GM19397 (cell line): Measurements from ENCODE around the gene ZNF117.
"Not testable (repeated sequence)": the region's sequence is repeated elsewhere in the genome, so short reads cannot be mapped to it uniquely, and the experiment has no call there.

ENCODE experiments used
- ATAC-seq: cut with Tn5 transposase; IDR thresholded peaks from one replicate; pipeline ENCODE4 v1.9.1; 2021; ENCODE audit warnings: mild to moderate bottlenecking, moderate library complexity; ENCODE audit not compliant: unreplicated experiment

Gene ZNF117

DNA sequence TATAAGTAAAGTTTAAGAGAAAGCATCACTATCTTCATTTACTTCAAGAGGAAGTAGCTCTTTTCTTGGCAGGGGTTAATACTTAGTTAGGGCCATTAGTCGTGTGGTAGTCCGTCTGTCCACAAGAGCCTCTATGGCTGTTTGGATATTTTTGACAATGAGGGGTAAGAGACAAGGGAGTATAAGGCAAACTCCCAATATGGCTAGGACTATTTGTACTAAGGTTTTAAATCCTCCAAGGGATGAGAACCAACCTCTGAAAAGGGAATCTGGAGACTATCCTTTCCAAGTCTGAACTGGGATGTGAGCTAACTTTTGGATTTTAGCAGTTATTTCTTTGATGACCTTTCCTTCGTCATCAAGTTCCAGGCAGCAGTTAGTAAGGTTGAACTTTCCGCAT is at the start of gene ZNF117:
Gene ZNF117 (minus strand): TSS at position 101 of the 400 bp plus-strand sequence.
- no peak for ATAC-seq

DNA sequence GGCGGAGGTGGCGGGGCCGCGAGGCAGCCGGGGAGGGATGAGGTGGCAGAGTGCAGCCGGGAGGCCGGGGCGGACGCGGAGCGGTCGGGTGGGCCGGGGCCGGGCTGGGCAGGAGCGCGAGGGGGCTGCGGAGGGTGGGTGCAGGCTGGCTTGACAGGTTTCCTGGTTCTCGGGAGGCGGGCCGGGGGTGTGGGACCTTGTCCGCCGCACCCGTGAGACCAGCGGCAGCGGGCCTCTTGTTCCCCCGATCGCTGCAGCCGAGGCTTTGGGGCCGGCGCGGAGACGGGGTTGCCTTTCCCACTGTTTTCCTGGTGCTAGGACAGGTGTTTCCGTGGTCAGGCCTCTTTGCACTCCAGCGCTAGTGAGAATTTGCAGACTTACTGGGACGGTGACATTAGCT is 47.9 kb upstream of the ZNF117 start:
- peak; percentile 23 for ATAC-seq

DNA sequence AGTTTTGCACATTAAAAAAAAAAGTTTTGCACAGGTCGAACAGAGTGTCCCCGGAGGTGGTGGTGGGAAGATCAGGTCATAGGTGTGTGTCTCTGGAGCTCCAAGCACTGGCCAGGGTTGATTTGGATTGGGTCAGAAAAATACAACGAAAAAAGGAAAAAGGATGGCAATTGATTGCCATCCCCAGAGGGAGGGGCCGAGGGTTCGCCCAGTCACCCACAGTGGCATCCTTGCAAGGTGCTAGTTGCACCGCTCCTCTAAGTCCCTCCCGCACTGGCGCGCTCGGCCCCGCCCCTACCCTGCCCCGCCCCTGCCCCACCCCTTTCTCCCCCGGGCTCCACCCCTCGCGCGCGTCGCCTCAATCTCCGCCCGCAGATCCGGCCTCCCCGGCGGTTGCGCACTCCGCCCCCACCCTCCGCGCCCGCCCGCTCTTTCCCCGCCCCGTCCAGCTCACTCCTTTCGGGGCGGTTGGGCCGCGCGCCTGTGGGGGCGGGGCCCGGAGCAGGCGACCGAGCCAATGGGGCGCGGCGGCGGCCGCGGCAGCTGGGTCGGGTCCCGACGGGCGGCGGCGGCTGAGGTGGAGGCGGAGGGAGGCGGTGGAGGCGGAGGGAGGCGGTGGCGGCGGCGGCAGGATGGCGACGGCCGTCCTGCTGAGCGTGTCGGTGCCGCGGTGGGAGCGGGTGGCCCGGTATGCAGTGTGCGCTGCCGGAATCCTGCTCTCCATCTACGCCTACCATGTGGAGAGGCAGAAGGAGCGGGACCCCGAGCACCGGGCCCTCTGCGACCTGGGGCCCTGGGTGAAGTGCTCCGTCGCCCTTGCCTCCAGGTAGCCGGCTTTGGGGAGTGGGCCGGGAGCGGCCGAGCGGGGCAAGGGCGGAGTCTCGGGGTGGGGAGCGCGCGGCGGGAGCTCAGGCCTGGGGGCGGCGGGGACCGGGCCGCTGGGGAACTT is 47.2 kb upstream of the ZNF117 start:
- ATAC-seq, result peak; percentile 87

DNA sequence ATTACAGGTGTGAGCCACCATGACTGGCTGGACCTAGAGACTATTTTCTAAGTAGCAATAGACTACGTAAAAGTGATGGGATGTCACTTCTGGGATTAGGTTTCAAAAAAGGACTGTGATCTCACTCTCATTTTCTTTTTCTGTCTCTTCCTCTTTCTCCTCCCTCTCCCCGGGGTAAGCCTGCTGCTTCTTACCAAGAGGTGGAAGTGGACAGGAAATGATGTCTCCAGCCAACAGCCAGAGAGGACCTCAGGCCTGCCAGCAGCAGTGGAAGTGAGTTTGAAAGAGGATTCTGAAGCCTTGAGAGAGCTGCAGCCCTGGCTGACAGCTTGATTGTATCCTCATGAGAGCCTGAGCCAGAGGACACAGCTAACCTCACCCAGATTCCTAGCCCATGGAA is 45.7 kb upstream of the ZNF117 start:
- ATAC-seq, result not testable (repeated sequence)

DNA sequence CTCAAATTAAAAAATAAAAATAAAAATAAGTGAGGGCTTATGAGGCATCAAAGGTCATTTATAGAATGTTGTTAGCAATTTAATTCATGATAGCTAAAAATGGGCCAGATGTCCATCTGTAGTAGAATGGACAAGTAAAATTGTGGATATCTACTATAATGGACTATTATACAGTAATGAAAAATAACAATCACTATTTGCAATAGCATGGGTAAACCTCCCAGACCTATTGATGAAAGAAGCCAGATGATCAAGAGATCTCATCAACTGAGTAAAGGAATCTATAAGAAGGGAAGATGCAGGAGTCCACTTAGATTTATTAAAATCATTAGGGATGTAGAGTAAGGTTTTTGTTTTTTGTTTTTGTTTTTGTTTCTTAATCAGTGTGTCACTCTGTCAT is 44.6 kb upstream of the ZNF117 start:
- not testable (repeated sequence) for ATAC-seq

DNA sequence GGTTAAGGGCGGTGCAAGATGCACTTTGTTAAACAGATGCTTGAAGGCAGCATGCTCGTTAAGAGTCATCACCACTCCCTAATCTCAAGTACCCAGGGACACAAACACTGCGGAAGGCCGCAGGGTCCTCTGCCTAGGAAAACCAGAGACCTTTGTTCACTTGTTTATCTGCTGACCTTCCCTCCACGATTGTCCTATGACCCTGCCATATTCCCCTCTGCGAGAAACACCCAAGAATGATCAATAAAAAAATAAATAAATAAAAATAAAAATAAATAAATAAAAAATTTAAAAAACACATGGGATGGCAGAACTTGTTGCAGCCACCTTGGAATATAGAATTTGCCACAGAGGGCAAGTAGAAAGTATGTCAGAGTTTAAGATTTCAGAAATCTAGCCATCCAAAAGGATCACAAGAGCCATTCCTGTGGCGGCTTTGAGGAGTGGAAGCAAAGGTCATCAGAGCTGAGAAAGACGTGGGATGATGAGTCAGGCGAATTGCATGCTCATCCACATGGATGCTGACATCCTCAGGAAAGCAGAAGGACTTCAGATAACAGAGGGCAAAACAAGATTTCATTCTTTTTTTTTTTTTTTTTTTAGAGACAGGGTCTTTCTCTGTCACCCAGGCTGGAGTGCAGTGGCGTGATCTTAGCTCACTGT is 43.4 kb upstream of the ZNF117 start:
- not testable (repeated sequence) for ATAC-seq

DNA sequence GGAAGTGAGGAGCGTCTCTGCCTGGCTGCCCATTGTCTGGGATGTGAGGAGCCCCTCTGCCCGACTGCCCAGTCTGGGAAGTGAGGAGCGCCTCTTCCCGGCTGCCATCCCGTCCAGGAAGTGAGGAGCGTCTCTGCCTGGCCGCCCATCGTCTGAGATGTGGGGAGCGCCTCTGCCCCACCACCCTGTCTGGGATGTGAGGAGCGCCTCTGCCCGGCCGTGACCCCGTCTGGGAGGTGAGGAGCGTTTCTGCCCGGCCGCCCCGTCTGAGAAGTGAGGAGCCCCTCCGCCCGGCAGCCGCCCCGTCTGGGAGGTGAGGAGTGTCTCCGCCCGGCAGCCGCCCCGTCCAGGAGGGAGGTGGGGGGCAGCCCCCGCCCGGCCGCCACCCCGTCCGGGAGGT is 42.6 kb upstream of the ZNF117 start:
- not testable (repeated sequence) for ATAC-seq

DNA sequence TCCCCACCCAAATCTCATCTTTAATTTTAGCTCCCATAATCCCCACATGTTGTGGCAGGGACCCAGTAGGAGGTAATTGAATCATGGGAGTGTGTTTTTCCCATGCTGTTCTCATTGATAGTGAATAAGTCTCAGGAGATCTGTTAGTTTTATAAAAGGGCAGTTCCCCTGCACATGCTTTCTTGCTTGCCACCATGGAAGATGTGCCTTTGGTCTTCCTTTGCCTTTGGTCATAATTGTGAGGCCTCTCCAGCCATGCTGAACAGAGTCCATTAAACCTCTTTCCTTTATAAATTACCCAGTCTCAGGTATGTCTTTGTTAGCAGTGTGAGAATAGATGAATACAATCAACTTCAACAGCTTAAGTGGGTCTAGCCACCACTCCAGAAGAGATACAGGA is 34.2 kb upstream of the ZNF117 start:
- not testable (repeated sequence) for ATAC-seq

DNA sequence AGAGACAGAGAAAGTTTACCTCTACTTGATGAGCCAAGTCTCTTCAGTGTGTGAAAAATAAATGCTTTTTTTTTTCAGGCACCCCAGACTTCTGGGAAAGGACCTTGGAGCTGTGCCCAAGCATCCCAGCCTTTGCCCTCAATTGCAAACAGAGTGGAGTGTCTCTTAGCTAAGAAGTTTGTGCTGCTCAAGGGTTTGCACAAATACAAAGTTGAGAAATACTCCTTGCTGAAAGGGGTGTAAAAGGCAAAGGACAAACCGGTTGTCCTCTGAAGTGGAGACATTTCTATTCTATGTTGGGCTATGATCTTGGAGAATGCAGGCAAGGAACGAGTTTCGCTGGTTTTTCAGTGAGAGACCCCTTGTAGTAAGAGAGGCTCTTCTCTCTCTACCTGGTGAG is 30.1 kb upstream of the ZNF117 start:
- ATAC-seq, result not testable (repeated sequence)

DNA sequence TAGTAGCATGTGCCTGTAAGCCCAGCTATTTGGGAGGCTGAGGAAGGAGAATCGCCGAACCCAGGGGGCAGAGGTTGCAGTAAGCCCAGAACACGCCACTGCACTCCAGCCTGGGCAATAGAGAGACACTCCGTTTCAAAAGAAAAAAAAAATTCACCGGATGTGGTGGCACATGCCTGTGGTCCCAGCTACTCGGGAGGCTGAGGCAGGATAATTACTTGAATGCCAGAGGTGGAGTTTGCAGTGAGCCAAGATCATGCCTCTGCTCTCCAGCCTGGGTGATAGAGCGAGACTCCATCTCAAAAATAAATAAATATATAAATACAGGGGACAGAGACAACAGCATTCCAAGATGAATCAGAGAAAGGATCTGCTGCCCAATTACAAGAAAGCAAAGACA is 19.0 kb upstream of the ZNF117 start:
- not testable (repeated sequence) for ATAC-seq

DNA sequence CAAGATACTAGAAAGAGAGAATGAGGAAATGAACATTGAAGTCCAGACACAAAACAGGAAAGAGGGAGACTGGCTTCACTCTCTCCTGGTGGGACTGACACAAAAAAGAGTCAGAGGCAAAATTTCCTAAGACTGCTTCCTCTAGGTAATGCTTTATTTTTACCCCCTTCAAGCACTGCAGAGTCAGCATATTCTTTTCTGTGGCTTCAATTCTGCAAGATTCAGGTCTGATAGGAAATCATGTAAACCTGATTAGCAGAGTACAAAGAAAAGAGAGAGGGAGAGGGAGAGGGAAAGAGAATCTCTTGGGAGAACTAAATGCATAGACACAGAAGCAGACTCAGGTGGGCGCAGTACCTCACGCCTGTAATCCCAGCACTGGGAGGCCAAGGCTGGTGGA is 18.6 kb upstream of the ZNF117 start:
- ATAC-seq, result not testable (repeated sequence)

DNA sequence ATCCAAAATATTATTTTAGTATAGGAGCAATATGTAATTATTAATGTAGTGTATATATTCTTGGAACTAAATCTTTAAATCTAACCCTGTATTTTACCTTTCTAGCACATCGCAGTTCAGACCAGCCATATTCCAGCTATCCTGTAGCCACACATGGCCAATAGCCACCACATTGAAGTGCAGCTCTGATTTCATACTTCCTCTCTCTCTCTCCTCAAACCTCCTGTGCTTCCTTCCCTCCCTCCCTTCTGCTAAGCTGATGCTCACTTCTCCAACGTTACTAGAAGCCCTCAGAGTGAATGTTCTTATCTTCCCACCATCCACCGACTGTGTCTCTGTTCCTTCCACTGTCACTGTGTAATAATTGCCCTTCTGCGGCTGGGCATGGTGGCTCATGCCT is 16.2 kb upstream of the ZNF117 start:
- ATAC-seq, result not testable (repeated sequence)

DNA sequence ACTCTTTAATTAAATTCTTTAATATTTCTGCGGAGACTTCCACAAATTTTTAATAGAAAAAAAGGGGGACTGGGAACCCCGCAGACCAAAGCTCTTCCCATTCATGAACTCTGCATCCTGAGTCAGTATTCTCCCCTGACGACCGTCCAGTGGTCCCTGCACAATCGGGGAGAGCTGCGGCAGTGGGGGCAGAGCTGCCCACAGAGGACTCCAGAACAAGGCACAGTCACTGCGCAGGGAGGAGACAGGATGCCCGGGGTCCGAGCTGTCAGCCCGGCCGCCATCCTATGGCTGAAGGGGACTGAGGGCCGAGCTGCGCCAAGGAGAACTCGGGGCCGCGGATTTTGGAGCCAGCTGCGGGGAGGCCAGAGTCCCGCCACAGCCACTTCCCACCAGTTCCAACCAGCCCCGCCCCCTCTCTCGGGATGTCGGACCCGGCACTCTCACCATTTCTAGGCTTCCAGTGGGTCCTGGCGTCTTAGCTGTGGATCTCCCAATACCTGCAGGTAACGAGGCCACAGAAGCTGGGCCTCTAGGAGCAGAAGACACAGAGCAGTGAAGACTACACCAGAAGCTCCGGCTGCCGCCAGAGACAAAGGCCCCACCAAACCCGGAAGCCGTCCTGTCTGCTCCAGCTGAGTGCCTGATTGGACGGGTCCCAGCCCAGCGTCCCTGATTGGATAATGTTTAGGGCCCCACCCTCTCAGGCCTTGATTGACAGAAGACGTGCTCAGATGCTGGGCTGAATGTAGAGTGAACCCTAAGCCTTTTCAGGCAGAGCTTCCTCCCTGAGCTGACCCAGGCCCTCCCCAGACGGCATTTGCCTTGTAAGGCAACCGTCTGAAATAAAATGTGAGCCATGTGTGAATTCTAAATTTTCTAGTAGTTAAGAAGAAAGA is 15.5 kb upstream of the ZNF117 start, which contains the start of gene ERV3-1:
Gene ERV3-1 (minus strand): TSS at position 594 of the 899 bp plus-strand sequence. CDS start 13,661 bp downstream, outside the sequence.
- ATAC-seq, result peak; percentile 100

DNA sequence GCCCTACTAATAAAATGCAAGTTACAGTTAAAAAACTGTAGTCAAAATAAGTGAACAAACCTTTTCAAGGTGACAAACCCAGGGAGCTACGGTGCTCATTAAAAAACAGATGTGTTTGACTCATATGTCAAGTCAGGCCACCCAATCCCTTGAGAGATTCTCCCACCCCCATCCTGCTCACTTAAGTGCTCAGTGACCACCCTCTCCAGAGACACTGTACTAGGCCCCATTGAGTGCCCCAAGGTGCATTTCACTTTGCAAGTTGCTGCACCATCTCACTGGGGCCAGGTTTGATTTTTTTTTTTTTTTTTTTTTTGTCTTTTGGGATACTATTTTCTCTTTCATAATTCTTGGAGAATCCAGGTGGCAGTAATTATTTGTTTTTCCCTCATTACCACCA is 13.7 kb upstream of the ZNF117 start:
- no peak for ATAC-seq

DNA sequence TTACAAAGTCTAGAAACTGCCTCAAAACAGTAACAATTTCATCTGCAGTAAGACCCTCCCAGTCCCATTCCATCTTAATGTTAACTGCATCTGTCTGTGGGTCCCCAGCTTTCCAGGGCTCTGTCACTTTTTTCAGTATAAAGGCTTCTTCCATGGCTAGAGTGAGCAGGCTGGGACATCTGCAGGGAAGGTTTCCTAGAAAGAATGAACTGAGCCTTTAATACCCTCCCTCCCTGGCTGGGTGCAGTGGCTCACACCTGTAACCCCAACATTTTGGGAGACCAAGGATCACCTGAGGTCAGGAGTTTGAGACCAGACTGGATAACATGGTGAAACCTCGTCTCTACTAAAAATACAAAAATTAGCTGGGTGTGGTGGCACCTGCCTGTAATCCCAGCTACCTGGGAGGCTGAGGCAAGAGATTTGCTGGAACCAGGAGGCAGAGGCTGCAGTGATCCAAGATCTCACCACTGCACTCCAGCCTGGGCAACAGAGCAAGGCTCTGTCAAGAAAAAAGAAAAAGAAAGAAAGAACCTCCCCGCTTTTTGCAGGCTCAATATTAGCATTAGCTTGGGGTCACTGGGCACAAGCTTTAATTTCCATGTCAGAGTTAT is 12.2 kb upstream of the ZNF117 start:
- ATAC-seq, result no peak

DNA sequence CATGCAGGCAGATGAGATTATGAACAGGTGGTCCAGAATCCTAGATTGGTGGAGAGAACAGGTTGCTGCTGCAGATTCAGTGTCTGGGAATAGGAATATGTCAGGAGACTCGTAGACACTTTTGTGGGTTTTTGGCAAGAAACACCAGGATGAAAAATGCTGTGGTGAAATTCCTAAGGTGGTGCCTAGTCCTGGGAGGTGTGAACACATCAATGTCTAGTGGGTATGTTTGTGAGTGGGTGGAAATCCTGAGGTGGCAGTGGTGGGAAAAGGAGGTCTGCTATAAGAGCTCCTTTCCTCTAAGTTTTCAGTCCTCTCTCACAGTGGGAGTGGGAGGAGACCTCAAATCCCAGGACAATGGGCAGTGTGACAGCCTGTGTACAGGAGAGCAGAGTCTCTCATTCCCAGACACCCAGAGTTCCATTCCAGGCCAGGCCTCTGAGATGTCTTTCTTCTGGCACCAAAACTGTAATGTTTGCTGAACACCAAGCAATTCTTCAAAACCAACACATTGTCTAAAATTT is 10.5 kb upstream of the ZNF117 start:
- ATAC-seq, result no peak

DNA sequence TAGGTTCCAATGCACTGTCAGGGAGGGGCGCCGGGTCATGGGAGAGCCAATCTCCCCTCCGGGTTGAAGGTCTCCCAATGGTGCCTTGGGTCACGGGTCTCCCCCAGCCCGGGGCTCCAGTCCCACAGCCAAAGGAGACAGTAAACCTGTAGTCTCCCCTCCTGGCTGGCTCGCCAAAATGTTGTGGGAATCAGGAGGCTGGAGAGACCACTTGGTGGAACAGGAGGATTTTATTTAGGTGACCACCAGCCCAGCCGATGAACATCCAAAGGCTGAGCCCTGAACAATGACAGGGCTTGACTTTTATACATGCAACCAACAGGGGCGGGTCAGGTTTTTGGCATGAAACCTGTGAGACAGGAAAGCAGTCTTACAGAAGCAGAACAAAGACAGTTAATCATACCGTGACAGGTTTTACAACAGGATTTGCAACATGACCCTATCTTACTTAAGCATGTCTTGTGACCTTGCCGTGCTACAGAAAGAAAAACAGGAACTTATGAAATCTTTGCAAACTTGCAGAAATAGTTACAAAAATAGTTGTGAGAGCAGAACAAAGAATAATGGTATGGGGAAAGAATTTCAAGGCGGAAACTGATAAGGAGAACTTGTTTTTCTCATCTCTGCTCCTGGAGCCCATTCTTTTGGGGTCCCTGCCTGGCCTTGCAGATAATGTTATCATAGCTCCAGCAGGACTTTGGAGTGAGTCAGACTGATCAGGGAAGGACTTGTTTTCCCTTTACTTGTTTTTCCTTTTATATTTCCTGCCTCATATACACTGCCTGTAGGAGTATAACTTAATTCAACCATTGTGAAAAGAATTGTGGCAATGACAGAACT is 8.5 kb upstream of the ZNF117 start:
- no peak for ATAC-seq

DNA sequence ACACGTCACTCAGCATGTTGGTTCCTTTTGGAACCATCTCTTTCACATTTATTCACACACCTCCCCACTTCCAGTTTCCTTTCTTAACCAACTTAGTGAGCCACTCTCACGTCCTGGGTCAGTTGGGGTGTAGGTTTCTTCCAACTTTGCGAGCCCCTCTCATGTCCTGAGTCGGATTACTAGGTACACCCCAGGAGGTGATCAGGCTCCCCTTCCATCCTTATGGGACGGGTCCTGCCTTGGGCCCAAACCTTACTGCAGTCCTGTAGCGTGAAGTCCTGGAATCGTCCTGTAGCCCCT is 8.0 kb upstream of the ZNF117 start:
- ATAC-seq, result no peak

DNA sequence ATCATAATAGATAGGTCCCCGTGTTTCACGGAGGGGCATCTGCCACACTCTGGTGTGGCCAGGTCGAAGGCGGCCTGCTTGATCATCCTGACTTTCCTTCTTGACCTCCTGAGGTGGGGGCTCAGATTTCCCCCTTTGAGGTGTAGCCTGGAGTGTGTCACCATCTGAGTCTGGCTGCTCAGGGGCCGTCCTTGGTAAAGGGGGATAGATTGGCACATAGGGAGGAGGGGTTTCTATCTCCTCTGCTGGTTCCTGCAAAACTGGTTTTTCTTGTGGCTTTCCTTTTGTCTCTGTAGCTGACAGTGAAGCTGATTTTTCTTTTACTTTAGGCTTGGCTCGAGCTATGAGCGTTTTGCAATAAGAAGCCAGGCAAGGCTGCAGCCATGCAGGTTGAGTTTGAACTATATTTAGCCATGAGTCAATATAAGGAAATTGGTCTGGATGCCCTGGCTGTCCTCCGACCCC is 7.1 kb upstream of the ZNF117 start:
- ATAC-seq, result no peak
